HEK293T (cell line): ENCODE results near the gene AQP5.

Experiments
- ARNT ChIP-seq: fragments of 450-650 bp; IDR thresholded peaks from 2 replicates; pipeline ENCODE4 v1.6.1; 2017; ENCODE audit warnings: mild to moderate bottlenecking
- BHLHE40 ChIP-seq: fragments of 450-650 bp; IDR thresholded peaks from 2 replicates; pipeline ENCODE4 v1.6.1; 2016; ENCODE audit warnings: mild to moderate bottlenecking, moderate library complexity, borderline replicate concordance
- CTBP1 ChIP-seq: fragments of 450-650 bp; IDR thresholded peaks from 2 replicates; pipeline ENCODE4 v1.6.1; 2016; ENCODE audit warnings: borderline replicate concordance
- ELF4 ChIP-seq: fragments of 450-650 bp; IDR thresholded peaks from 2 replicates; pipeline ENCODE4 v1.6.1; 2017; ENCODE audit warnings: antibody characterized with exemption
- FOXK2 ChIP-seq: fragments of 450-650 bp; IDR thresholded peaks from 2 replicates; pipeline ENCODE4 v1.6.1; 2016; ENCODE audit warnings: mild to moderate bottlenecking
- FOXM1 ChIP-seq: fragments of 450-650 bp; IDR thresholded peaks from 2 replicates; pipeline ENCODE4 v1.6.1; 2017; ENCODE audit warnings: mild to moderate bottlenecking, borderline replicate concordance
- HDGF ChIP-seq: fragments of 450-650 bp; IDR thresholded peaks from 2 replicates; pipeline ENCODE4 v1.6.1; 2017; ENCODE audit warnings: antibody characterized with exemption, borderline replicate concordance
- L3MBTL2 ChIP-seq: fragments of 450-650 bp; conservative IDR thresholded peaks from 2 replicates; pipeline ENCODE4 v1.6.1; 2016; ENCODE audit warnings: mild to moderate bottlenecking
- LEF1 ChIP-seq: fragments of 450-650 bp; IDR thresholded peaks from 2 replicates; pipeline ENCODE4 v1.6.1; 2017; ENCODE audit warnings: mild to moderate bottlenecking, borderline replicate concordance
- NFRKB ChIP-seq: fragments of 450-650 bp; IDR thresholded peaks from 2 replicates; pipeline ENCODE4 v1.6.1; 2016; ENCODE audit warnings: mild to moderate bottlenecking, moderate library complexity
- SP1 ChIP-seq: fragments of 450-650 bp; IDR thresholded peaks from 2 replicates; pipeline ENCODE4 v1.6.1; 2017
- SUZ12 ChIP-seq: fragments of 450-650 bp; IDR thresholded peaks from 2 replicates; pipeline ENCODE4 v1.6.1; 2016; ENCODE audit warnings: mild to moderate bottlenecking
- ZNF384 ChIP-seq: fragments of 450-650 bp; IDR thresholded peaks from 2 replicates; pipeline ENCODE4 v1.6.1; 2016

- TF ChIP-seq SUZ12 (no peak), NFRKB (no peak), HDGF (no peak), BHLHE40 (no peak), ELF4 (no peak), FOXM1 (no peak), ARNT (no peak), LEF1 (no peak), FOXK2 (no peak), SP1 (no peak), ZNF384 (no peak), CTBP1 (no peak), L3MBTL2 (no peak)
These were observed 18.6 kb upstream of the AQP5 start for GRCh38 chr12:49942921-49943624.
